ENCODE measurements around the gene AKAP1.

DNA sequence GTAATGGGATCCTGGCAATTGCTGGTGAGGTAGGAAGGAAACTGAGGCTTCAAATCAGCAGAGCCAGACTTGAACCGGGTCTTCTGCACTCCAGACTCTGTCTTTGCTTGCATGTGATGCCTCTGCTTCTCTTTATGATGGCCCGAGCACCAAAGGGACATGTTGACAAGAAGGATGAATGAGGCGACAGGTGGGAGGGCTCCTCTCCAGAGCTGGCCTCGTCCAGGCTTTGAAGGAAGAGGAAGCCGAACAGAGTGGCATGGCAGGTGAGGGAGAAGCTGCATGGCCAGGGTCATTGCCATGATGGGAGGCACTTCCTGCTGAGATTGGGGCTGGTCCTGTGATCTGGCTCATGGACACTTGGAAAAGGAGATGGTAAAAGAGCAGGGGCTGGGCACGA is 40.8 kb downstream of the AKAP1 start:
- TF ChIP-seq, protein P1, sequence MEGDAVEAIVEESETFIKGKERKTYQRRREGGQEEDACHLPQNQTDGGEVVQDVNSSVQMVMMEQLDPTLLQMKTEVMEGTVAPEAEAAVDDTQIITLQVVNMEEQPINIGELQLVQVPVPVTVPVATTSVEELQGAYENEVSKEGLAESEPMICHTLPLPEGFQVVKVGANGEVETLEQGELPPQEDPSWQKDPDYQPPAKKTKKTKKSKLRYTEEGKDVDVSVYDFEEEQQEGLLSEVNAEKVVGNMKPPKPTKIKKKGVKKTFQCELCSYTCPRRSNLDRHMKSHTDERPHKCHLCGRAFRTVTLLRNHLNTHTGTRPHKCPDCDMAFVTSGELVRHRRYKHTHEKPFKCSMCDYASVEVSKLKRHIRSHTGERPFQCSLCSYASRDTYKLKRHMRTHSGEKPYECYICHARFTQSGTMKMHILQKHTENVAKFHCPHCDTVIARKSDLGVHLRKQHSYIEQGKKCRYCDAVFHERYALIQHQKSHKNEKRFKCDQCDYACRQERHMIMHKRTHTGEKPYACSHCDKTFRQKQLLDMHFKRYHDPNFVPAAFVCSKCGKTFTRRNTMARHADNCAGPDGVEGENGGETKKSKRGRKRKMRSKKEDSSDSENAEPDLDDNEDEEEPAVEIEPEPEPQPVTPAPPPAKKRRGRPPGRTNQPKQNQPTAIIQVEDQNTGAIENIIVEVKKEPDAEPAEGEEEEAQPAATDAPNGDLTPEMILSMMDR (conservative IDR thresholded peaks at IDR 0.05 in 1 of 2, IDR thresholded peaks at IDR 0.05 in 1 of 2; ENCODE audit: low read depth in 1 of 2, low read length in 2 of 2): no peak
- no peak for TF ChIP-seq EZH2 (IDR thresholded peaks at IDR 0.05; ENCODE audit: low read length, missing control alignments)
